HG03135 (cell line): ENCODE results near the gene CRKL.
"Not testable (repeated sequence)": the region's sequence is repeated elsewhere in the genome, so short reads cannot be mapped to it uniquely, and the experiment has no call there.

Experiments used
- ATAC-seq: cut with Tn5 transposase; IDR thresholded peaks from one replicate; pipeline ENCODE4 v1.9.1; 2021; ENCODE audit warnings: mild to moderate bottlenecking, moderate library complexity; ENCODE audit not compliant: unreplicated experiment

The CRKL gene

GRCh38 chr22:20965104-20965887 is 48.1 kb downstream of the CRKL start:
- no peak for ATAC-seq

DNA sequence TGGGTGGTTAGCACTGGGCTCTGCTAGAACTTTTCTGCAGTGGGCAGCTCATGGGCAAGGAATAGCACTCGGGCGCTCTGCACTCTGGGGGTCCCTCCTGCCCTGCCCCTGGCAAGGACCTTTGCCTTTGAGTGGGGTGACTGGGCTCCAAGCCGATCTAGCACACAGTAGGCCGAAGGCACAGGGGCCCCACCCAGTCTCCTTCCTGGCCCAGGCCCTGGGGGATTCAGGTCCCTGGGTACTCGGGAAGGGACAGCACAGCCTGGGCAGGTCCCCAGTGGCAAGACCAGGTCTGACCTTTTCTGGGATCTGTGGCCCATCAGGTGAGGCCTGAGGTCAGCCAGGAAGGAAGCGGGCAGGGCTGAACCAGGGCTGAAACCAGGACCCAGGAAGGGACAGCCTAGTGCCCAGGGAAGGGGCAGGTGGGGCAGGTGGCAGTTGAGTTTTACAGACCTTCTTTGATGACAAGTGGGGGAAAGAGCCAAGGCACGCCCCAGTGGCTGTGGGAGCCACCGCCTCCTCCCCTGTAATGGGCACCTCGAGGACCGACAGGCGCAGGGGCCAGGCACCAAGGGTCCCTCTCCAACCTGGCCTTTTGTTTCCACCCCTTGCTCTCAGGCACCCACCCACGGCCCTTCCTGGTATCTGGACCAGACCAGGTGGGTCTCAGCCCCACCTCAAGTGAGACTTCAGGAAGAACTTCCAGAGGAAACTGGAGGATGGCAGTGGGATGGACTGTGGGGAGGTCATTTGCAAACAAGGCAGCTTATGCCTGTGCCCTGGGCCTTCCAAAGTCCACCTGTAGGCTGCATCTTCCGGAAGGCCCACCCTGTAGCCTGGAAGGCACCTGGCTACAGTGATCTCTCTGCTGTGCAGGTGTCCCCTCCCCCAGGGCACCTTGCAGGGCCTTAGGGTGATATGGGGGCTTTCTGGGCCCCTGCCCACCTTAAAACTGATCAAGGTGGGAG is 49.0 kb downstream of the CRKL start:
- no peak for ATAC-seq

DNA sequence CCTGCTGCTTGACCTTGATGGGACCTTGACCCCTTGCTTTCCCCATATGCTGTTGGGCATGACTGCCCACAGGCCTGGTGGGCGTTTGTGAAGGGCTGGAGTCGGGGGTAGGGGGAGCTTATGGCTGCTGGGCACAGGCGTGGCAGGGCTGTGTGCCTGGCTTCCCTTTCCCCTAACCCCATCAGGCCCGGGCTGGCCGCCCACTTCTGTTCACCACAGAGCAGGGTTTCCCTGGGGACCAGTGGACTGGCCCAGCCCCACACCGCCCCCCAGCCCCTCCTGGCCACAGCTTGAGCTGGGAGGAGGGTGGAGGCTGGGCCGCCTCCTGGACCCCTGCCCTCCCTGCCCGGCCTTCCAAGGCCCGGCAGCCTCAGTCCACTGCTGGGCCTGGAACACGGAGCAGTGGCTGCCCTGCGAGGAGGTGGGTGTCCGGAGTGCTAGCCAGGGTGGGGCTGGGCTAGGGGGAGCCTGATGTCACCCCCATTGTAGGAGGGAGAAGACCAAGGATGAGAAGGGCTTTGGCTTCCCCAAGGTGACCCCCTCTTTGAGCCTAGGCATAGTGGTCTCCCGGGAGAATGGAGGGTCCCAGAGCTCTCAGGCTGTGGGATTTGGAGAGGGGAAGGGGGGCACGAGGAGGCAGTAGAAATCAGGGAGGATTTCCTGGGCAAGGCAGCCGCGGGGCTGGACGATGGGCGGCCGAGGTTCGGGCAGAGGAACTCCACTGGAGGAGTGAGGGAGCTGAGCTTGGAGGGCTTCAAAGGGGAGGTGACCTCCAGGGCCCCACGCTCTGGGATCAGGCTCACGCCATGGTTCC is 49.9 kb downstream of the CRKL start, which contains the start of gene AIFM3:
Gene AIFM3, plus strand, starts transcription at position 373 of the 814 bp plus-strand sequence. CDS start 690 bp downstream, outside the sequence.
- ATAC-seq = no peak

GRCh38 chr22:20967697-20968211 is 50.5 kb downstream of the CRKL start:
- ATAC-seq = no peak

DNA sequence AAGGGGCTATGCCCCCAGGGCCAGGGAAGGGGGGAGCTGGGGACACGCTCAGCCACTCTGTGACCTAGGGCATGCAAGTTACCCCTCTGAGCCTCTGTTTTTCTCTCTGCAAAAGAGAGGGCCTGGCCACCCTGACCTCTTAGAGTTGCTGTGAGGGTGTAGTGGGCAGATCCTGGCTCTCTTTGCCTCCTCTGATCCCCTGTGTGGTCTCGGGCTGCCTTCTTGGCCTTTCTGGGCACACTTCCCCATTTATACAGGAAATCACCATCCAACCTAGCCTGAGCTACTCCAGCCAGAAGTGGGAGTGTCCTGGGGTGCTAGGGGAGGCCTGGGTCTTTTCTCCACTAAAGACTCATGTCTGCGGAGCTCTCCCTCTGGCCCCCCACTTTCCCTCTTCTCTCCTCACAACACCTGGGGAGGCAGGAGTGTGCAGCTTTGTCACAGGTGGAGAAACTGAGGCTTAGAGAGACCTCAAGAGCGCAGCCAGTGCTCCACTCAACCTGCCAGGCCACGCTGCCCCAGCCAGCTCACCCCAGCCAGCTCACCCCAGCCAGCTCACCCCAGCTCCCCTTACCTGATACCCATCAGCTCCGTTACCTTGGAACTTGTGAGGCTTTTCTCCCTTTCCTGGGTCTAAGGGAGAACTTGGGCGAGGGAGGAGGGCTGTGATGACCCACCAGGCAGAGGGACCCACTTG is 51.2 kb downstream of the CRKL start:
- no peak for ATAC-seq

- ATAC-seq = no peak
Measured at GRCh38 chr22:20970939-20971657, 53.9 kb downstream of the CRKL start.

- not testable (repeated sequence) for ATAC-seq
Measured at GRCh38 chr22:20972014-20972694, 54.9 kb downstream of the CRKL start.

DNA sequence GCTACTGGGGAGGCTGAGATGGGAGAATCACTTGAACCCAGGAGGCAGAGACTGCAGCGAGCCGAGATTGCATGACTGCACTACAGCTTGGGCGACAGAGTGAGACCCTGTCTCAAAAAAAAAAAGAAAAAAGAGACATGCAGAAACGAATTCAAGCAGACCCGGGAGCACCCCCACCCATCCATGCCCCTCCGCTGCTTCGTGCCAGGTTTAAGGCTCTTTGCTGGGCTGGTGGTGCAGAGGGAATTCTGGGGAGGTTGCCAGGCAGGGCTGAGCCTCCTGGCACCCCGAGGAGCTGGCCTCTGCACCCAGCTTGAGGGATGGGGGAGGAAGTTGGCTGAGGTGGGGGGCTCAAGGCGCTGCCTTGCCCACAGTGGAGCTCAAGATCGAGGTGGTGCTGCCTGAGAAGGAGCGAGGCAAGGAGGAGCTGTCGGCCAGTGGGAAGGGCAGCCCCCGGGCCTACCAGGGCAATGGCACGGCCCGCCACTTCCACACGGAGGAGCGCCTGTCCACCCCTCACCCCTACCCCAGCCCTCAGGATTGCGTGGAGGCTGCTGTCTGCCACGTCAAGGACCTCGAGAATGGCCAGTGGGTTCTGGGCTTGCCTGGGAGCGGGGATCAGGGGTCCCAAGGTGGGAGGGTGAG is 55.8 kb downstream of the CRKL start:
- no peak for ATAC-seq

DNA sequence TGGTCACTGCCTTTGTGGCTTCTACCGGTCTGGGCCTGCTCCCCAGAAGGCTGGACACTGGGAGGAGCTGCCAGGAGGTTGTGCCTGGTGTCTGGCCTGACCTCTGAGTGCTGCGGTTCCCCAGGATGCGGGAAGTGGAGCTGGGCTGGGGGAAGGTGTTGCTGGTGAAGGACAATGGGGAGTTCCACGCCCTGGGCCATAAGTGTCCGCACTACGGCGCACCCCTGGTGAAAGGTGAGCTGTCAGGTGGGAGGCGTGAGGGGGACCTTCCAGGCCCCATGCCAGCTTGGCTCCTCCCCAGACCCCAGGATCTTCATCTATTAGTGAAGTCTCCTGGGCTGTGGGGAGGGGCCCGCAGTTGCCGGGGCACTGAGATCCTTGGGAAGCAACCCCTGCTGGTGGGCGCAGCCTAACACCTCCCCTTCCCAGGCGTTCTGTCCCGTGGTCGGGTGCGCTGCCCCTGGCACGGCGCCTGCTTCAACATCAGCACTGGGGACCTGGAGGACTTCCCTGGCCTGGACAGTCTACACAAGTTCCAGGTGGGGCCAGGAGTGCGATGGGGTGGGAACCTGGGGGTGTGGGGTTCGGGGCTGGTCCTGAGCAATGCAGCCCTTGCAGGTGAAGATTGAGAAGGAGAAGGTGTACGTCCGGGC is 56.6 kb downstream of the CRKL start:
- no peak for ATAC-seq

GRCh38 chr22:20974336-20974955 is 57.2 kb downstream of the CRKL start:
- ATAC-seq = no peak

DNA sequence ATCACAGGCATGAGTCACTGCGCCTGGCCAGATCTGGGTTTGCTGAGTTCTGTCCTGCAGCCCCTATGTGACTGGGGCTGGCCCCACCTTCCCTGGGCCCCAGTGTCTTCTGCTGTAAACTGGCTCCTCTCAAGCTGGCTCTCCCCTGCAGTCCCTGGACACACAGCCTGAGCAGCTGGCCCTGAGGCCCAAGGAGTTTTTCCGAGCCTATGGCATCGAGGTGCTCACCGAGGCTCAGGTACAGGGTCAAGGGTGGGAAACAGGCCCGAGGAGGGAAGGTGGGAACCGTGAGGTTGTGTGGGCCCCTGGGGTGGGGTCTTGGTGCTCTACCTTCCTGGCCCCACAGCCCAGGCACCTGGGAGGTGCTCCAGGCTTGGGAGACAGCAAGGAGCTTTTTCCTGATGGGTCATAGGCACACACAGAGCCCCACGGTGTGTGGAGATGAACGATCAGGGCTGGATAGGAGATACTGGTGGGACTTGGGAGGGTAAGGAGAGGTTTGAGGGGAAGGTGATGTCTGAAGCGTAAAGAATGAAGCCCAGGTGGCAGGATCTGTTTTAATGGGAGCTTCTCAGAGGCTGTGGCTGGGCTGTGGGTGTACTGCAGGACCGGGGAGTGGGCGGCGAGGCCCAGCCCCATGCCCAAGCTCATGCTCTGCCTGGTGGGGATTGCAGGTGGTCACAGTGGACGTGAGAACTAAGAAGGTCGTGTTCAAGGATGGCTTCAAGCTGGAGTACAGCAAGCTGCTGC is 58.5 kb downstream of the CRKL start:
- ATAC-seq = no peak

- no peak for ATAC-seq
Measured at GRCh38 chr22:20976291-20976877, 59.2 kb downstream of the CRKL start.

GRCh38 chr22:20977019-20977418 is 59.8 kb downstream of the CRKL start:
- no peak for ATAC-seq

DNA sequence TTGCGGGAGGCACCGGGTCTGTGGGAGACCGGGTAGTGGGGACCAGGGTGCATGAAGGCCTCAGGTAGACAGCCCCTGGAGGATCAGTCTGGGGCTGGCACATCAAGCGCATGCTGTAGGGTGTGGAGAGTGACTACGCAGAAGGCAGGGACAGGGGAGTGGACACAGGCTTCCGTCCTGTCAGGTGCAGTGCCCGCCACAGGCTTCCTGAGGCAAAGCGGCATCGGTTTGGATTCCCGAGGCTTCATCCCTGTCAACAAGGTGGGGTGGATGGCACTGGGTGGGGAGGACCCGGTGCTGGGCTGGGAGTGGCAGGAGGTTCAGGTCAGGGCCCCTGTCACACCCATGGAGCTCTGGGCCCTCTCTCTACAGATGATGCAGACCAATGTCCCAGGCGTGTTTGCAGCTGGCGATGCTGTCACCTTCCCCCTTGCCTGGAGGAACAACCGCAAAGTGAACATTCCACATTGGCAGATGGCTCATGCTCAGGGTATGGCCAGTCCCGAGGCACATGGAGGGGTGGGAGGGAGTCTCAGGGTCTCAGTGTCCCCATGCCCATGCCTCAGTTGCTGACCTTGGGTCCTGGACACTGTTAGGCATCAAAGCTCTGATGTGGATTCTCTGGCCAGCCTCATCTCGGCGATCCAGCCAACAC is 60.4 kb downstream of the CRKL start:
- no peak for ATAC-seq

DNA sequence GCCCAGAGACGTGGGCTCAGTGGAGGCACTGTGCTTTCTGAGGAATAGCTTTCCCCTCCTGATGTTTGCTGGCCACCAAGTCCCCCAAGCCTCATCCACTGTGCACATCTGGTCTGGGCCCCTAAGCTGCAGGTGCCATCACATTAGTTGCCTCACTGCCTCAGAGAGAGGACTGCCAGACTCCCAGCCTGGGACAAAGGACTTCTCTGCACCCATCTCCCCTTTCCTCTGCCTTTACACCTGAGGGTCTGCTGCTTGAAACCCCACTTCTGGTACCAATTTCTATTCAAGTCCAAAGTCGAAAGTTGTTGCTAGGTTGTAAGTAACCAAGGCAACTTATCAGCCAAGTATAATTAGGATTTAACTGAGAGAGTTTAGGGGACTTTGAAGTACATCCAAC is 61.2 kb downstream of the CRKL start:
- ATAC-seq = no peak
